Stimulated activated CD4-positive, alpha-beta T cell treated with anti-CD3 and anti-CD28 coated beads, Interleukin-2, amount 100 ng/mL, for 4 hours (primary cell): ENCODE data around the gene LBHD2.
"Not testable (repeated sequence)": the region's sequence is repeated elsewhere in the genome, so short reads cannot be mapped to it uniquely, and the experiment has no call there.

Experiments
- DNase-seq: peaks from one replicate; pipeline ENCODE4 v3.0.0-alpha.2; 2020; ENCODE audit warnings: low read depth

The LBHD2 gene

GRCh38 chr14:103084021-103084919 lies at the start of gene LBHD2:
Gene LBHD2 (plus strand): TSS chr14:103084210. CDS start chr14:103086013, 1,803 bp downstream.
- no peak for DNase-seq

GRCh38 chr14:103041464-103041863 lies 42.5 kb upstream of the LBHD2 start:
- DNase-seq: no peak

- DNase-seq: no peak
Observed at GRCh38 chr14:103043257-103044015, 40.6 kb upstream of the LBHD2 start.

GRCh38 chr14:103045371-103045869 lies 38.6 kb upstream of the LBHD2 start:
- DNase-seq: no peak

GRCh38 chr14:103047453-103047852 lies 36.6 kb upstream of the LBHD2 start:
- DNase-seq: not testable (repeated sequence)

GRCh38 chr14:103050935-103051334 lies 33.1 kb upstream of the LBHD2 start:
- DNase-seq: no peak

GRCh38 chr14:103052407-103052806 lies 31.6 kb upstream of the LBHD2 start:
- no peak for DNase-seq

- DNase-seq: no peak
Observed at GRCh38 chr14:103055695-103056094, 28.3 kb upstream of the LBHD2 start.

- no peak for DNase-seq
Observed at GRCh38 chr14:103056322-103057027, 27.5 kb upstream of the LBHD2 start.

- no peak for DNase-seq
Observed at GRCh38 chr14:103057028-103057371, 27.0 kb upstream of the LBHD2 start.

GRCh38 chr14:103057372-103058163 lies 26.4 kb upstream of the LBHD2 start, which contains the start of gene CDC42BPB:
Gene CDC42BPB (minus strand): TSS chr14:103057549. CDS start chr14:103057173, 376 bp downstream.
- peak; percentile 39 for DNase-seq

- no peak for DNase-seq
Observed at GRCh38 chr14:103058164-103059055, 25.6 kb upstream of the LBHD2 start.

GRCh38 chr14:103059556-103059955 lies 24.5 kb upstream of the LBHD2 start:
- DNase-seq: no peak

GRCh38 chr14:103061482-103061976 lies 22.5 kb upstream of the LBHD2 start:
- no peak for DNase-seq

GRCh38 chr14:103064436-103064835 lies 19.6 kb upstream of the LBHD2 start:
- no peak for DNase-seq

GRCh38 chr14:103064978-103065377 lies 19.0 kb upstream of the LBHD2 start:
- no peak for DNase-seq

GRCh38 chr14:103065861-103066260 lies 18.1 kb upstream of the LBHD2 start:
- DNase-seq: no peak

GRCh38 chr14:103066399-103066798 lies 17.6 kb upstream of the LBHD2 start:
- DNase-seq: no peak

GRCh38 chr14:103067231-103067954 lies 16.6 kb upstream of the LBHD2 start:
- no peak for DNase-seq
